Myocyte (in vitro differentiated cells): ENCODE measurements around the gene C3. TPM values are rescaled to one million over a fixed set of nuclear protein-coding genes. Genes with fewer than 3 reads are reported as not detected.

Experiments
- DNase-seq: peaks from one replicate; pipeline ENCODE4 v3.0.0-alpha.2; 2012; ENCODE audit warnings: low read depth
- total RNA-seq: library from RNA; depleted of rRNA; stranded (reverse); fragments of >200 nt; gene quantifications from 2 replicates; pipeline ENCODE4 v1.2.3, GENCODE V29; 2014

The C3 gene
- total RNA-seq, 1 donor from 2014 or later = 2.1 TPM

DNA sequence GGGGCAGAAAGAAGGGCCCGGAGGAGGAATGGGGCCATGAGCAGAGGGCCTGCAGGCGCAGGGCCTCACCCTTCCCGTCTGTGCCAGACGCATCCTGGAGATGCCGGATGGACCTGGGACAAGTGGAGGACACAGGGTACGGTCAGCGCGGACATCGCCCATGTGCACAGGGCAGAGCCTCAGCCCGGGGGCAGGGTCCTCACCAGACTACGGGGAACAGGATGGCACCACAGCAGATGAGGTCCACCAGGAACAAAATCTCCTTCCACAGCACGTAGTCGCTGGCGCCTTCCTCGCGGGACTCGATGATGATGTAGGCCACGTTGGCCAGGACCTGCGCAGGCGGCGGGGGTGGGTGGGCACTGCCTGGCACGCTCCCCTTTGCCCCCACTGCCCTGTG, 11.4 kb upstream of the C3 start:
- no peak for DNase-seq

DNA sequence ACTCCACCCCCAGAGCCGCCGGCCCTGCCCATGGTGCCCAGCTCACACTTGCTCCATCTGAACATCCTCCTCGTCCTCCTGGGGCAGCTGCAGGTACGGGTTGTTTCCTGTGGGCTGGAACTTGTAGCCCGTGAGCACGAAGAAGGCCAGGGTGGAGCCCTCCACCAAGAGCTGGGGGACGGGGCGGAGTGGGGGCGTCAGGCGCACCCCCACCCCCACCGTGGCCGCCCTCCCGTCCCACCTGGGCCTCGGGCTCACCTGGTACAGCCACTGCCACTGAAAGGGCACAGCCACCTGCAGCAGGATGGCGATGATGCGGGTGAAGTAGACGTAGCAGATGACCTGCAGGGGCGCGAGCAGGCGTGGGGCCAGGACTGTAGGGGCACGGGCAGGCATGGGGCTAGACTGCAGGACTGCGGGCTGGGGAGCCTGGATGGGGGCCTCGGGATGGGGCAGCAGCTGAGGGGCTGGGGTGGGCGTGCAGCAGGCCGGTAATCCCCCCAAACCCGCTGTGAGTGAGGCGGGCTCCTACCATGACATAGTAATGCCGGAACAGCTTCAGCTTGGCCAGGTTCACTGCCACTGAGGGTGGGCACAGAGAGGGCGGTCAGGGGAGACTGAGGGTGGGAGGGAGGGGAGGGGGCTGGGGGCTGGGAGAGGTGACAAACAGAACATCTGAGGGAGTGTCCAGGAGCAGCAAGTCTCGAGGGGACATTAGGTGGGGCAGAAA, 10.7 kb upstream of the C3 start:
- DNase-seq = no peak

DNA sequence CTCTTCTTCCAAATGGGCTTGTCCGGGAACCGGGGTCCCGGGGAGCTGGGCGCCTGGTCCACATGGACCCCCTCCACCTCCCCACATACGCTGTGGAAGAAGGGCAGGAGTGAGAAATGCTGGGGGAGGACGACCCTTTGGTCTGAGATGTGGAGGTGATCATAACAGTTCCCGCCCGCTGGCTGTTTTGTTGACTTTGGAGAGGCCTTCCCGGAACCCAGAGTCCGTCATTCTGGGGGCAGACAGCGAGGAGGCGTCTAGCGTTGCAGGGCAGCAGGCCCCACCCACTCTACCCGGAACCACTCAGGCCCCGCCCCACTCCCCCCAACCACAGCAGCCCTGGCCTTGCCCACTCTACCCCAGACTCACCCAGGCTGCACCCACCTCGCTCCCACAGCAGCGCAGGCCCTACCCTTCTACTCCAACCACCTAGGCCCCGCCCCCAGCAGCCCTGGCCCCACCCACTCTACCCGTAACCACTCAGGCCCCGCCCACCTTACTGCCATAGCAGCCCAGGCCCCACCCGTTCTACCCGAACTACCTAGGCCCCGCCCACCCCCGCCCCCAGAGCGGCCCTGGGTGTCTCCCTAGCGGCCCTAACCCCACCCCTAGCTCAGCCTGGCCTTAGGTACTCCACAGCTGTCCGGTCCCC, 9.8 kb upstream of the C3 start:
- DNase-seq = no peak

DNA sequence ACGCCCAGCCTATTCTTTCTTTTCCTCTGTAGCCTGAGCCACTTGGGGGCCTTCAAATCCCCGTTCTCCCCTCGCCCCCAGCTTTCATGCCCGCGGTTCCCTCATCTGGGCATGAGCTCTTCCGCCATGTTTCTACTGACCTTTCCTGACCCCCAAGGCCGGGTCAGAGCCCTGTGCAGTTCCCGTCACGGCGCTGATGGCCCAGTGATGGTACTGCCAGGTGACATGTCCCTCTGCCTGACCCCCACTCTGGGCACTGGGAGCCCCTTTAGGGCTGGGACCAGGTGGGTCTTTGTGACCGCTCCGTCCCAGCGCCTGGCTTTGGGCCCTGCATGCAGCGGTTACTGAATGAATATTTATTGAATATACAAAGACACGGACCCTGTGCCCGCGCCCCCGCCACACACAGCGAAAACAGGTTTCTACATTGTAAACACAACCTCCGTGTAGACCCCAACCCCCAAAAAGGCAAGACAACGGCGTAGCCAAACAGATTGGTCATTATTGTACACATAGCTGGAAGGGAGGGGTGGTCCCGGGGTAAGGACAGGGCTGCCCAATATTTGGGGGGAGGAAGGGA, 9.2 kb upstream of the C3 start:
- no peak for DNase-seq

DNA sequence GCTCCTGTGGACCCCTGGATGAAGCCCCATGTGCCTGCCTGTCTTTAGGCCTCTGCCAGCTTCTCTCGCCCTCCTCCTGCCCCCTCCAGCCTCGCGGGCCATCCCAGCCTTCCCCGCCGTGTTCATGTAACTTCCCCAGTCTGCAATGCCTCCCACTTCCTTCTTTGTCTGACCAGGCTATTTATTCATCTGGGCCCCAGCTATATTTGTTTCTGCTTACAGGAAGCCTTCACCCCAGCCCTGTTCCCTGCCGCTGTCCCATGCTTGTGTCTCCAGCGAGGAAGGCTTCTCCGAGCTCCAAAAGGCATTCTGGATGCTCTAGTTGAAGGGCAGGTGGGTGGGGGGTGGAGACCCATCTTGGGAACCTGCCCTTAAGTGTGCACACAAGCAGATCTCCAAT, 7.9 kb upstream of the C3 start:
- DNase-seq = no peak

DNA sequence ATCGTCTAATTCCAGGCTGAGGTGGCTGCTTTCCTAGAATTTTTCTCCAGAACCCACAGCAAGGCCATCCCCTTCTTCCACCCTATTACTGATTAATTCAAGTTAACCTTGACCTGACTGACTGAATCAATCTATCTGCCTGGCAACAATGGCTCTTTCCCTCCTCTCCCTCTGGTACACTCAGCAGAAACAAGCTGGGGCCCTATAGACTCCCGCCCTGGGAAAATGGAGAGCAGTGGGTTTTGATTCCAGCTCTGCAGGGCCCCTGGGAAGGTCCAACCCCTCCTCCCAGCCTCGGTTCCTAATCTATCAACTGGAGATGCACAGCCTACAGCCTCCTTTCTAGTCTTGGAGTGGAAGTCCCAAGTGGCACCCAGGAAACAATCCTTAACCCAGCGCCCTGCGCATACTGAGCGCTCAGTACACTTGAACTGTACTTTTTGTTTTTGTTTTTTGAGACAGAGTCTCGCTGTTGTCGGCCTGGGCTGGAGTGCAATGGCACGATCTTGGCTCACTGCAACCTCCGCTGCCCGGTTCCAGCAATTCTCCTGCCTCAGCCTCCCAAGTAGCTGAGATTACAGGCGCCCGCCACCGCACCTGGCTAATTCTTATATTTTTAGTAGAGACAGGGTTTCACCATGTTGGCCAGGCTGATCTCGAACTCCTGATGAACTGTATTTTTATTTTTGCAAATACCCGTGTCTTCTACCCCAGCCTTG, 5.2 kb upstream of the C3 start:
- DNase-seq = no peak

DNA sequence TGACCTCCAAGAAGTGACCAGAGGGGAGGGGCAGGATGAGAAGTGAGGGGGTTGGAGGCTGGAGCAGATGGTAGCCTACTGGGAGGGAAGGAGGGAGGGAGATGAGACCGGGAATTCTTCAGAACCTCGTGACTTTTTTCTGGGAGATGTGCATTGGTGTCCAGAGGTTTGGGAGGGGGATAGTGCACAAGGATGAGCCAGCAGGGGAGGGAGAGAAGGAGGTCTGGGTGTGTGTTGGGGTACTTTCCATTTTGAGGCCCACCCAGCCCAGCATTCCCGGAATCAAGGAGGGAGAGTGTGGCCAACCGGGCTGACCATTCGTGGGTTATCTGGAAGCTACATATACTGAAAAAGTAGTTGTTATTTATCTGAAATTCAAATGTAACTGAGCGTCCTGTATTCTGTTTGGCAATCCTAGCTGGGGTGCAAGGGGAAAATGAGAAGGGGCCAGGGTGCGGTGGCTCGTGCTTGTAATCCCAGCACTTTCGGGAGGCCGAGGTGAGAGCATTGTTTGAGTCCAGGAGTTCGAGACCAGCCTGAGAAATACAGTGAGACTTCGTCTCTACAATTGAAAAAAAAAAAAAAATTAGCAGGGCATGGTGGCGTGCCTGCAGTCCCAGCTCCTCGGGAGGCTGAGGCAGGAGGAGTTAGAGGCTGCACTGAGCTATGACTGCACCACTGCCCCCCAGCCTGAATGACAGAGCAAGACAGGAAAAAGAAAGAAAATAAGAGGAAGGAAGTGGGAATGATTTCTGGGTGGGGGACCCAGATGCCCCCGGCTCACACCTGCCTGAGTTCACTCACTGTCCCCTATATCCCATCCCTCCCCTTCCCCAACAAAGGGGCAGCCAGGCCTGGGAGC, 4.4 kb upstream of the C3 start:
- no peak for DNase-seq

DNA sequence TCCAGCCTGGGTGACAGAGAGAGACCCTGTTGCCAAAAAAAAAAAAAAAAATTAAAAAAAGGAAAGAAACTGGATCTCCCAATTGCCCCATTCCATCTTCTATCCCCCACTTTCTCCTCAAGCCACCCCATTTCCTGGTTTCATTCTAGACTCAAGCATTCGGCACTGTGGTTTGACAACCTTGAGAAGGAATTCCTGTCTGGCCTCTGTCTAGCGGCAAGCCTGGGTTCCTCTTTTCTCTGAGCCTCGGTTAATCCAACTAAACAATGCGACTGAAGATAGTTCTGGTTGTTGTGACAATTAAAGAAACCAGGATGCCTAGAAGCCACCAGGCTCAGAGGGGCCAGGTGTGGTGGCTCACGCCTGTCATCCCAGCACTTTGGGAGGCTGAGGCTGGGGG, 3.3 kb upstream of the C3 start:
- DNase-seq = no peak

DNA sequence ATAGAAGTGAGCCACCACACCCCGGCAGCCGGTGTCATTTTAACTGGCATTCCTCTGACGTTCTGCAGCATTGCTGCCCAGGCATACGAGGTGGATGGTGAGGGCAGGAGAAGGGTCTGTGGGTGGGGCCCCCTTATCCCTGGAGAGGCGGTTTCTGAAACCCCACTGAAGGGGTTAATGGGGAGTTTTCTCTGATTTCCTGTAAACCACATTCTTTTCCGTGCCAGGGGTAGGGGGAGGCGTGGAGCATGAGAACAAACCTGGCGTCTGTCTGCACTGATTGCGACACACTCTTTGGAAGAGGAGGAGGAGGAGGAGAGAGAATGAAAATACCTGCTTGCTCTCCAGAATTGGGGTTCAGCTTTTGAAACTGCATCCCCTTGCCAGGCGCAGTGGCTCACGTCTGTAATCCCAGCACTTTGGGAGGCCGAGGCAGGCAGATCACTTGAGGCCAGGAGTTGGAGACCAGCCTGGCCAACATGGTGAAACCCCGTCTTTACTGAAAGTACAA, 2.7 kb upstream of the C3 start:
- DNase-seq = no peak

DNA sequence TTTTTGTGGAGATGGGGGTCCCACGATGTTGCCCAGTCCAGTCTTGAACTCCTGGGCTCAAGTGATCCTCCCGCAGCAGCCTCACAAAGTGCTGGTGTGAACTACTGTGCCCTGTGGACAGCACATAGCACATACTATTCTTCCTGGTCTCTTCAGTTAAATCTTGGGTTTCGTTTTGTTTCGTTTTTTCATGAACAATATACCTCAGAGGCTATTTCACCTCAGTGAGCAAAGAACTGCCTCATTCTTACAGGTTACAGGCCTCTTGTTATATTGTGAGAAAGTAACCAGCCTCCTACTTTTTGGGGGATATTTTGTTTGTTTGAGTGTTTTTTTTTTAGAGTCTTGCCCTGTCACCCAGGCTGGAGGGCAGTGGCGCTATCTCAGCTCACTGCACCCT, 1.3 kb upstream of the C3 start:
- no peak for DNase-seq

DNA sequence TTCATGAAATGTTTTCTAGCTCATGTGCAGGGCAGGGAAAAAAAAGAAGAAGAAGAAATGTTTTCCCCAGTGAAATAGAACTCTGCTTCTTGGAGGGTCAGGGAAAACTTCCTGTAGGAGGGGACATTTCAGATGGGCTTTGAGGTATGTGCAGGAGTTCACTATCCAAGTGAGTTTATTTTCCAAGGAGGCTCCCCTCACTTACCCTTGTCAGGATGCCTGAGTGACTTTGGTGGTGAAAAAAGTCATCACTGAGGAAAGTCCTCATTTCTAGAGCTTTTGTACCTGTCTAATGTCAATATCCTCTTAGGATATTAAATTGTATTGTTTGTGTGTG, 656 bp upstream of the C3 start:
- DNase-seq = no peak

DNA sequence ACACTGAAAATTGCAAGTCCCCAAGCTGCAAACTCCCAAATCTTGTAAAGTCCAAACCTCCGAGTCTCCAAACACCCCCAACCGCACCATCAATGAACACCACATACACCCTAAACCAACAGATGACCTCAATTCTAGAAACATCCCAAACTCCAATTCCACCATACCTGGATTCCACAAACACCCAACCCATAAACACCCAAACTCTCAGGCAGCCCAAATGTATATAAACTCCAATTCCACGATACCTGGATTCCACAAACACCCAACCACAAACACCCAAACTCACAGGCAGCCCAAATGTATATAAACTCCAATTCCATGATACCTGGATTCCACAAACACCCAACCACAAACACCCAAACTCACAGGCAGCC, 470 bp downstream of the C3 start:
- DNase-seq = no peak

DNA sequence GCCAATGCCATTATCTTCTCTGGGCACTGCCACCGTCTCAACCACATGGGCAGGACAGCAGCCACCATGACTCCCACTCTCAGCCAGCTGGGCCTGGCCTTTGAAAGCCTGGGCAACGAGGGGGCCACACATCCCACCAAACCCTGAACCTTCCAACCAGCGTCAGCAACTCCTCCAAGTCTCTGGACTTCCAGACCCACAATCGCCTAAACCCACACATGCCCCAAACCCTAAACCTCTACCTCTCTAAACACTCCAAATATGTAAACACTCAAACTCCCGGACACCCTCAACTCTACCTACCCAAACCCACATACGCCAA, 949 bp downstream of the C3 start:
- no peak for DNase-seq

DNA sequence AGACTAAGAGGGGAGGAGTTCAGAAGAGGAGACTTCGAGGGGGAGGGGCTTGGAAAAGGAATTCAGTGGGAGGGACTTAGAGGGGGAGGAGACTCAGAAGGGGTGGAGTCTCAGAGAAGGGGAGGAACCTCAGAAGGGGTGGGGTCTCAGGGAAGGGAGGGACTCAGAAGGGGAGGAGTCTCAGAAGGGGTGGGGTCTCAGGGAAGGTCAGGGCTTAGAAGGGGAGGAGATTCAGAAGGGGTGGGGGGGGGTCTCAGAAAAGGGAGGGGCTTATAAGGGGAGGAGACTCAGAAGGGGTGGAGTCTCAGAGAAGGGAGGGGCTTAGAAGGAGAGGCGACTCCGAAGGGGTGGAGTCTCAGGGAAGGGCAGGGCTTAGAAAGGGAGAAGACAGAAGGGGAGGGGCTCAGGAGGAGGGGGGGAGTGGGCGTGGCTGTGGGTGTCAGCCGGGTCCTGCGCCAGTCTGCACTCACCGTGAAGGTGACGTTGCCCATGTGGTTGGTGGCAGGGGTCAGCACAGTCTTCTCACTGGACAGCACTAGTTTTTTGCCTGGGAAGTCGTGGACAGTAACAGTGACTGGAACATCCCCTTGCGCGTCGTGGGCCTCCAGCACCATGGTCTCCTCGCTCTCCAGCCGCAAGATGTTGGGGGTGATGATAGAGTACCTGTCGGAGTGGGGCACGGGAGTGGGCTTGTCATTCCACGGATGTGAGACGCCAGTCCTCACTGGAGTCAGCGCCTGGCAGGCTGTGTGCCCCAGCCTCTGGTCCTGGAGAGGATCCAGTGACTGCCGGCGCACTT, 1.5 kb downstream of the C3 start:
- no peak for DNase-seq

DNA sequence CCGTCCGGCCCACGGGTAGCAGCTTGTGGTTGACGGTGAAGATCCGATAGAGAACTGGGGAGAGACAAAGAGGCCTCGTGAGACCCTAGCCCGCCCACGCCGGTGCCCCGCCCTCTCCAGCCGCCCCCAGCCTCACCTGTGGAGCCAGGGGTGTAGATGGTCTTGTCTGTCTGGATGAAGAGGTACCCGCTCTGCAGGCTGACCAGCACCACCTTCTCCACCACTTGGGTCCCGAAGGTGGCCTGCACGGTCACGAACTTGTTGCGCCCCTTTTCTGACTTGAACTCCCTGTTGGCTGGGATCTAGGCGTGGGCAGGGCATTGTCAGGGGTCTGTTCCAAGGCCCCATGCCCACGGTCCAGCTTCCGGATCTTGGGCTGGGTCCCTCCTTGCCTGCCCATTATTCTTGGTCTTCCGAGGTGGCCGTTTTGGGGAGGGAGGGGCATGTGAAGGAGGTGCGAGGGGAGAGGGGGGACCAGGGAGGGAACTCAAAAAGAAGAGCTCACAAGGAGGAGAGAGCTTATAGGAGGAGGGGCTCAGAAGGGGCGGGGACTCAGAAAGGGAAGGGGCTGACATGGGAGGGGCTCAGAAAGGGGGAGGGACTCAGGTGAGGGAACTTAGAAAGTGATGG, 2.2 kb downstream of the C3 start:
- DNase-seq = no peak

DNA sequence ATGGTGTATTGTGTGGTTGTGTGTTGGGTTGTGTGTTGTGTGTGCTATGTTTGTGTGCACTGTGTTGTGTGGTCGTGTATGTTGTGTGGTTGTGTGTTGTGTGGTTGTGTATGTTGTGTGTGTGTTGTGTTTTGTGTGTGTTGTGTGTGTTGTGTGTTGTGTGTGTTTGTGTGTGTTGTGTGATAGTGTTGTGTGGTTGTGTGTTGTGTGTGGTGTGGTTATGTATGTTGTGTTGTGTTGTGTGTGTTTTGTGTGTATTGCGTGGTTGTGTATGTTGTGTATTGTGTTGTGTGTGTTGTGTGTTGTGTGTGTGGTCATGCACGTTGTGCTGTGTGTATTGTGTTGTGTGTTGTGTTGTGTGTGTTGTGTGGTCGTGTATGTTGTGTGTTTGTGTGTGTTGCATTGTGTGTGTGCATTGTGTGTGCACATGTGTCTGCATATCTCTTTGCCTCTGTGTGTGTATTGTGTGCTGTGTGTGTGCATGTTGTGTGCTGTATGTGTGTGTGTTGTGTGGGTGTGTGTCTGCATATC, 2.9 kb downstream of the C3 start:
- DNase-seq = no peak

DNA sequence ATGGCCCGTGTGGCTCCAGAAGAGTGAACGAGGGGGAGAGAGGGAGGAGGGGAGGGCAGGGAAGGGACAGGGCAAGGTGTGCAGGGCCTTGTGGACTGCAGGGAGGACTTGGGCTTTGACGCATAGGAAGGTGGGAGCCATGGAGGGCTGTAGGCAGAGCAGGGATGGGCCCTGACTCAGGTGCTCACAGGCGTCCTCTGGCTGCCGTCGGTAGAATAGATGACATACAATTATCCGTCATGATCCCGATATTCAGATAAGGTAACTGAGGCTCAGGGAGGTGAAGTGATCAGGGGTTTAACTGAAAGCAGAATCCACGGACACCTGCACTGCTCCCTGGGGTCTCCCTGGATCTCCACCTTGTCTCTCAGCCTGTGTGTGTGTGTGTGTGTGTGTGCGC, 3.4 kb downstream of the C3 start:
- no peak for DNase-seq

DNA sequence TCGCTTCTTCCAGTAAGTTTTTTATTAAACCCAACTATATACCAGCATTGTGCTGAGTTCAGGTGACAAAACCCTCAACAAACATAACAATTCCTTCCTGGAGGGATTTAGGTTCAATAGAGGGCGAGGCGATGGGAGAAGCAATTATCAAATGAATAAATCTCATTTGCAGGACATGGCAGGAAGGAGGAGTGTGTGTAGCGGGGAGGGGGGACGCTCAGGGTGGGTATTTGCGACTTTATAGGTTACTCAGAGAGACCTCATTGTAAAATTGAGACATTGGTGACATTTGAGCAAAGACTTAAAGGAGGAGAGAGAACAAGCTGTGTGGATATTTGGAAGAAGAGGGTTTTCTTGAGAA, 3.9 kb downstream of the C3 start:
- no peak for DNase-seq

DNA sequence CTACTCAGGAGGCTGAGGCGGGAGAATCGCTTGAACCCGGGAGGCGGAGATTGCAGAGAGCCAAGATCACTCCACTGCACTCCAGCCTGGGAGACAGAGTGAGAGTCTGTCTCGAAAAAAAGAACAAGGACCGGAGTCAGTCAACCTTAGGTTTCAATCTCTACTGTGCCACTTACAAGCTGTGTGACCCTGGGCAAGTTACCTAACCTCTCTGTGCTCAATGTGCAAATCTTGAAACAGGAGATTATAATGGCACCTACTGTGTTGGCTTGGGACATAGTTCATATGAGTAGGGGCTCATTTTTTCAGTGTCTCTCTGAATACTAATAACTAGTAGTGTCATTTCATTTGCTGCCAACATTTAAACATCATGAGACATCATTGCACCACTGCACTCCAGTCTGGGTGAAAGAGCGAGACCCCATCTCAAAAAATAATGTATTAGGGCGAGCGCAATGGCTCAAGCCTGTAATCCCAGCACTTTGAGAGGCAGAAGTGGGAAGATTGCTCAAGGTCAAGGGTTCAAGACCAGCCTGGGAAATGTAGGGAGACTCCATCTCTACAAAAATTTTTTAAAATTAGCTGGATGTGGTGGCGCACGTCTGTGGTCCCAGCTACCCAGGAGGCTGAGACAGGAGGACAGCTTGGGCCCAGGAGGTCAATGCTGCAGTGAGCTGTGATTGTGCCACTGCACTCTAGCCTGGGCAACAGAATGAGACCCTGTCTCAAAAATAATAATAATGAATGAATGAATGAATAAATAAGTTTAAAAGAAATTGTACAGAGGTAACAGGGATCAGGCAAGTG, 5.5 kb downstream of the C3 start:
- DNase-seq = no peak
